NCI-H2107 (cell line): ENCODE data around the gene ABCA4.

ENCODE experiments used
- DNase-seq: peaks from one replicate; lab custom pipeline; 2025; lab: John Stamatoyannopoulos, UW

Gene ABCA4

DNA sequence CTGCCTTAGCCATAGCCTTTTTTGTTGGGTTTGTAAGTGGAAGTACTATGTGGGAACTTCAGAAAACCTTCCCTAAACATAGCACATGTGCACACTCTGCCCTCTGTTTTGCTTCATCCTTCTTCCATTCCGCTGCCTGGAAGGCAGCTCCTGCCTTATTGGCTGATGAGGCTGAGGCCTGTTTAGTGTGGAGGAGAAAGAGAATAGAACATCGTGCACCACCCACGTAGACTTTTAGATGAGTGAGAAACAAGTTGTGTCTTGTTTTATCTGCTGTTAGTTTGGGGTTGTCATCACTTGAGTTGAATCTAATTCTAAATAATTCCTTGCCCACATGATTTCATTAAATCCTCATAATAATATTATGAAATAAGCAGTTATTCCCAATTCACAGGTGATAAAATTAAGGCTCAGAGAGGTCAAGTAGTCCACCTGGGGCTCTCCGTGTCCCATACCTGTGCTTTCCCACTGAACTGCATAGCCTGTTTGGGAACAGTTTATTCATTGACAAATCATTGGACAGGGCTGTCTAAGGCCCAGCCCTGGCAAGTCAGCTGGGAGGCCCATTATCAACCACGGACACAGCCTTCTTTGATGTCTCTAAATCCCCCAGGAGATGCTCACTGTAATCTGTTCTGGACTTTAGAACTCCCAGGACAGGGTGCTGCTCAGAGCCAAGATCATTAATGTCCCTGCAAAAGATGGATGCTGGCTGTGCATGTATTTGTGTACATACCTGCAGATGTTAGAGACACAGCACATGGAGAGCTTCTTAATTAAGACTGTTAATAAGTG lies 93.0 kb downstream of the ABCA4 start:
- DNase-seq = no peak

DNA sequence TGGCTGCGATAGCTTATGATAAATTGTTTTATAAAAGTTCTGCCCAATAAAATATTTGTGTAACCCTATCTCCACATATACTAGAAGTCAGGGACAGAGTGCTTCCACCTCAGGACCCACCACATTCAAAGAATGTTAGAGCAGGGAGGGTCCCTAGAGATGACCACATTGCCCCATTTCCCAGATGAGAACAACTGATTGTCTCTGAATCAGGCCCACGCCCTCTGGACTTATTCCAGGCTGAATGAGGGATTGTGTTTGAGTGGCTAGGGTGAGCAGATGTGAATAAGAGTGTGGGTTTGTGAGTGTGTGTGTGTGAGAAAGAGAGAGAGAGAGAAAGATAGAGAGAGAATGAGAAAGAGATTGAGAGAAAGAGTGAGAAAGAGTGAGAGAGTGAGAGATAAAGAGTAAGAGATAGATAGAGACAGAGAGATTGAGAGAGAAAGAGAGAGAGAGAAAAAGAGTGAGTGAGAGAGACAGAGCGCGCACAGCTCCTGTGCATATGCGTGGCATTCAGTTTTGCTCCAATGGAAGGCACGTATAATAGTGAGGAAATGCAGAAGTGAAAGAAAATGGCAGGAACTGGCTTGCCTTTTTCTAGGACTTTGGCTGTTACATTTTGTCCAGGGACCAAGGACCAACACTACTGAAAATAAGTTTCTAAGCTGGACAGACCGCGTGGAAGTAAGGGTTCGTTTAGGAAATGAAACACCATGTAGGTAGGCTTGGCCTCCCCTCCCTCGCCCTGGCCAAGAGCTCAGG lies 94.1 kb downstream of the ABCA4 start:
- no peak for DNase-seq

DNA sequence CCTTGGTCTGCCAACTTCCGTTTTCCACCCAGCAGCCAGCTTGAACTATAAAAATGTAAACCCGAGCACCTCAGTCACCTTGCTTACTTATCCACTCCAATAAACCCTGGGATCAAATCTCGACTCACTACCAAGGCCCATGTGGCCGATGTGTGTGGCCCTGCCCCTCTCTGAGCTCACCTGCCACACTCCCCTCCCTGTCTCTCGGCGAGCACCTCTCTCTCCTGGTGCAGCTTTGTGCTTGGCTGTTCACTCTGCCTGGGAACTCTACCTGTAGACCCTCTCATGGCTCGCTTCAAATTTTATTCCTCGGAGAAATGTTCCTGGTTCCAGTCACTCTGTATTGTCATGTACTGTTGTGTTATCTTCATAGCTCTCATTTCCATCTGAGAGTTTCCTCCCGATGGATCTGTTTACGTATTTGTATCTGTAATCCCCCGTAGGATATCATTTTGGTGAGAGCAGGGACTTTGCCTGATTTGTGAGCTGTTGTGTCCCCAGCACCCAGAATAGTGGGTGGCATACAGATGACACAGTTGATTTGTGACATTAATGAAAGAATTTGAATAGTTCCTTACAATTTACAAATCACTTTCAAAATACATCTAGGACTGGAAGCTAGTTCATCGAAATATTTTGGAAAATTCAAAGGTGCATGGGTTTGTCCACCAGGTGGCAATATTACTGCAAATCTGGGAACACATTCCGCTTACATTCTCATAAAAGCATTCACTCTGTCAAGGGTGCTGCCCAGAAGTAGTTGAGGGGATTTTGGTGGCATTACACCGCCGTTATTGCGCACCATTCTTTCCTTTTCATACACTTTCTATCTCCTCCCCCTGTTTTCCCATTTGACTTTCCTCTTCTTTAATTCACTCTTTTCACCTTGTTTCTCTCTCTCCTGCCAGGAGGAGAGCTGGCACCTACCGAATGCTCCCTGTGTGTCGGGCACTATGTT lies 95.3 kb downstream of the ABCA4 start:
- peak; percentile 17 for DNase-seq

DNA sequence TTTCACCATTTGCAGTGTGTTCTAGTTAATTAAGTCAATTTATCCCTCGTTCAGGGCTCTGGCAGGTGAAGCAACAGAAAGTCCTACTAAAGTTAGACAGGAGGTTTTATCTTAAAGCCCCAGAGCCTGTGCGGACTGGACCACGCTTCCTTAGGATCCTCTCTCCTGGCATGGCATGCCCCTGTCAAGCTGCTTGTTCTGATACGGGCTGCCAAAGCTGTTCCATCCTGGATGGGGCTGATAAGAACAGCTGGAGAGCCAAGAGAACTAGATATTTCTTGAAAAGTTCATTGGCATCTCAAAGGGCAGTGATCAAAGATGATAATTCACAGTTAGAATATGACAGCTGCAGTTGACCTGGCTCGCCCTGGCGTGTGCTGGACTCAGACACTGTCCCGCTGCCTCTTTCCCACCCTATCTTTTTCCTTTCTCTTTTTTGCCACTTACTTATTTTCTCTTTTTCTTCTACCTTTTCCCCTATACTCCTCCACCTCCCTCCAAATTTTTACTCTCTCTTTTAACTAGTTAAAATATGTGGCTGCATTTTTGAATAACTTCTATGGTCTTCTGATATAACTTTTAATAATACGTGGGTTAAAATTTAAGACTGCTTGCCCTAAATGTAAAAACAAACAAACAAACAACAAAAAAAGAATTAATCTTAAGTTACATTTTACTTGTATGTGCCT lies 96.7 kb downstream of the ABCA4 start:
- DNase-seq = no peak

DNA sequence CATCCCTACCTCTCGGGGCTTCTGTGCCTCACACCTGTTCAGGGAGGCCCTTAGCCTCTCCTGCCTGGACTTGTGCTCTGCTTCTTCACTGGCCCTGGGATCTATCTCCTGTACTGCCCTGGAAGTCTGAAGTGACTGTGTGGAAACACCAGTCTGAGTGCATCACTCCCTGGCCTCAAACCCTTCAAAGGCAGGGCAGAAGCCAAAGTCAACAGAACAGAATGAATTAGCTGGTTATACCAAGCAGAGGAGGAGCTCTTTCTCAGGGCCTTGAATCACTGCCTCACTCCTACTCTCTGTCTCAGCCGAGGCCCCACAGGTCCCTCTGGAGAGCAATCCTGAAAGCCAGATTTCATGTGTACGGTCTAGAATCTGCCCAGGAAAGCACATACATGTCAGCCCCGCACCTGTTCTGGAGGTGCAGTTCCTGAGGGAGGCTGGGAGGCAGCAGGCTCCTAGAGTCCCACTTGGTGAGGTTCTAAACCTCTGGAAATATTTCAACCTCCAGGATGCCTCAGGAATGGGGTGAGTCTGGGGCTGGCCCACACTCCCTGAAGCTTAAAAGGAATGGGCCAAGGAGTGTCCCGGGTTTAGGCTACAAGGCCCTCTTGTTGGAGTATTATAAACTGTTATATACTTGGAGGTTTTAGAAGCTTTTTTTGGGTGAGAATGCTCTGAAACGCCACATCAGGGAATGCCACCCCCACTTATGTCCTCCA lies 98.3 kb downstream of the ABCA4 start:
- DNase-seq = no peak

DNA sequence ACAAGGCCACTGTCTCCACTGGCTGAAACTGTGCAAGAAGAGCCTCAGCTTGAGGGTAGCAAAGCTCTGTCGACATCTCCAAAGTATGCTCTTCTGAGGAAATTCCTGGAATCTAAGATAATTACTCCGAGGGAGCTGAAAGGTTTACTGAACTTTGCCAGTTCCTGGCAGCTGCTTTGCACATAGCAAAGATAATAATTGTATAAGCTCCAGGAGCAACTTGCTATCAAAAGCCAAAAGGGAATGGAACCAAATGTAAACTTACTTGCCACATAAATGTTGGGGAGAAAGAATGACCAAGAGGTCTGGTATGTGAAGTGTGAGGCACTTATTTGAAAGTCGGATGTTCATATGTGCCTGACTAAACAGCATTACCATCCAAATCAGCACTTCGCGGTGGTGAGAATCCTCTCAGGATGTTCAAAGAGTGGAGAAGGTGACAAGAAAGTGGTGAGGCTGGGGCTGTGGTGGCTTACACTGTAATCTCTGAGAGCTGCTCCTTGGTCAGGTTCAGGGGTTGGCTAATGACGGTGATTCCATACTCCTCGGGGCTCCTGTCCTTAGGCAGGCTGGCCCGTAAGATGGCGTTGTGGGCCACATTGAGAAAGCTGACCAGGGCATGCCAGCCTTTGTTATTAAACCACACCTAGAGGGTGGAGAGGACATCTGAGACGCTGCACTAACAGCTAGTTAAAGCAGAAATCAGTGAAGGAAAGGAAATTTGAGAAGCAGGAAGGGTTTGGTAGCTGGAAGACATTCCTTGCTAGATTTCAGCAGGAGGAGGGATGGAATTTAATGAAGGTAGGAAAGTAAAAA lies 100.0 kb downstream of the ABCA4 start:
- DNase-seq = no peak

DNA sequence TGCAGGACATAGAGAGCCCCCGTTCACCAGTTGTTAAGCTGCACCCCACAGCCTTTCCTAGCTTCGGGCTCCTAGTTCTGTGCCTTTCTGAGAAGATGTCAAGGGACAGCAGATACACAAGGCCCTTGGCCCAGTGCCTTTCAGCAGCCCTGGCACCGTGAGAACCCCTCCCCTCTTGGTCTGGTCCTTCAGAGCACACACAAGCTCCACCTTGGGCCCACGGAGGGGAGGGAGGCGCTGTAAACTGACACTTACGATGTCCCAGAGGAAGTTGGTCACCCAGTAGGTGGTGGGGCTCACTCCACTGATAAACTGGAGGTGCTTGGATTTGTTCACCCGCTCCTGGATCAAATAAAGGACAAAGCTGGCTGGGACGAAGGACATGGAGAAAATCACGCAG lies 101.6 kb downstream of the ABCA4 start:
- no peak for DNase-seq

DNA sequence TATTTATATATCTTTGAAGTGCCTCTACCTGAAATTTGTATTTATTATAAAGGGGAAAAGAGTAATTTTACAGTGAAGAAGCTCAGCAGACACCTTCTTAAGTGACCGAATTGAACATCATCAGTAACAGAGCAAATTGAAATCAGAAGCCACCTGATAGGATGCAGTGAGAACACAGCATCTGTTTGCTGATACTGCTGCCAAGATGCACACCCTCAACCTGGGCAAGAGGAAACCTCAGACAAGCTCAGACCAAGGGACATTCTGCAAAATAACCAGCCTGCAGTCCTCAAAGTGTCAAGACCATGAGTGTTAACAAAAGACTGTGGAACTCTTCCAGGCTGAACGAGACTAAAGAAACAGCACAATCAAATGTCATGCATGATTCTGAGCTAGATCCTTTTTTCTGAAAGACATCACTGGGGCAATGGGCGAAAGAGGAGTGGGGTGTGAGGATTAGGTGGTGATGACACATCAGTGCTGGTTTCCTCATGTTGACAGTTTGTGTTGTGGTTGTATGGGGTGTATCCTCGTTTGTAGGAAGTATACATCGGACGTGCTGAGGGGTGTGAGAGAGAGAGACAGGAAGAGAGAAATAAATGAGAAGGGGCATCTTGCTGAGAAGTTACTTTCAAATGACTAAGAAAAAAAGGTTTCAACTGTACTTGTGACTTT lies 103.7 kb downstream of the ABCA4 start:
- DNase-seq = no peak

DNA sequence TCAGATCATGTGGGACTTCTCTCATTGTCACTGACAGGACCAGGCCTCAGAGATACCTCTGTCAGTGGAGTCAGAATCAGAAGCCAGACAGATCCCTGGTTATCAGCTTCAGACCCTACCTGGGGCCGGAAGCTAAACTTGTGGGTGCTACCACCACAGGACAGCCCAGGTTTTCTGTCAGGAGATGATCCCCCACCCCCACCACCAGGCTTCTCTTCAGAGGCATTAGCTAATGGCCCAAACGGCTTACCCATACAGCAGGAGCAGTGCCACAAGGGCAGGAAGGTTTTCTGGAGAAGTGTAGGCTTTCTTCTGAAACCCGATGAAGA lies 105.5 kb downstream of the ABCA4 start:
- no peak for DNase-seq

DNA sequence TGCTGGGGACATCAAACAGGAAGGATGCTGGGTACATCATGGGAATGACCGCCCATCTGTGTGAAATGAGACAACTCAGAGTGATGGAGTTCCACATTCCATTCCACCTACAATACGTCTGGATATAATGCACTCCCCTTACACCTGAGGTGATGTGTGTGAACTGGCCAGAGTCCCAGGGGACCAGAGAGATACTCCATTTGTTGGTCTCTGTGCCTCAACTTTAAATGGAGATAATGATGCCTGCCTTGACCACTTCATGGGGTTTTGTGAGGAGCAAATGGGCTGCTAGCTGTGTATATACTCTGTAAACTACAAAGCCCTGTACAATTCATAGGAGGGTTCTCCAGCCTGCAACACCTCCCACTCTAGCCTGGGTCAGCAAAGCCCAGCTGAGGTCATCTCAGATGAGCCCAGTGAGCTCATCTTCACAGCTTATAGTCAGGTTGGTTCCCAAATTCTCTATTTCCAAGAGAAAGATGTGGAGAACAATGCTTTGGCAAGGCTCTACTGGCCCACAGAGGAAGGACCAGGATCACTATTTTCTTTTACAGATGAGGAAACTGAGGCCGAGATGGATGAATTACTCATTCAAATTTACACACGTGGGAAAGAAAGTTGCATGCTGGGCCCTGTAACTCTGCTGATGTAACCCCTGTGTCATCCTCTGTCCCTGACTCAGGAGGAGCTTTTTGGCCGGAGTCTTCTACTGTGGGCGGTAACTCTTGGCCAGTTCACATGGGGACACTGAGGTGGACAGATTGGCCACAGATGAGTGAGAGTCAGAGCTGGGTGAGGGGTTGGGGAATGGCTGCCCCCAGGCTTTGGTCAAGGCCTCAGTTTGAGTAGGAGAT lies 106.1 kb downstream of the ABCA4 start:
- DNase-seq = no peak

DNA sequence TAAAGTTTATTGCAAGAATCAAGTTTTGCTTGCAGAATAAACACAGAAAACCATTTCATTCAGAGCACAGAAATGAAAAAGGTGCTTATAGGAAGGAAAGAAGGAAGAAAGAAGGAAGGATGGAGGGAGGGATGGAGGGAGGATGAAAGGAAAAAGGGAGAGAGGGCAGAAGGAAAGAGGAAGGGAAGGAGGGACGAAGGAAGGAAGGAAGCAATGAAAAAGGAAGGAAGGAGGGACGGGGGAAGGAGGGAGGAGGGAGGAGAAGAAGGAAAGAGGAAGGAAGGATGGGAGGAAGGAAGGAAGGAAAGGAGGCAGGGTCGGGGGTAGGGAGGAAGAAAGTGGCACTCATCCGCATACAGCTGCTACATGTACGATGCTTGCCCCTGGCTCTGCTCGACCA lies 106.9 kb downstream of the ABCA4 start:
- no peak for DNase-seq

DNA sequence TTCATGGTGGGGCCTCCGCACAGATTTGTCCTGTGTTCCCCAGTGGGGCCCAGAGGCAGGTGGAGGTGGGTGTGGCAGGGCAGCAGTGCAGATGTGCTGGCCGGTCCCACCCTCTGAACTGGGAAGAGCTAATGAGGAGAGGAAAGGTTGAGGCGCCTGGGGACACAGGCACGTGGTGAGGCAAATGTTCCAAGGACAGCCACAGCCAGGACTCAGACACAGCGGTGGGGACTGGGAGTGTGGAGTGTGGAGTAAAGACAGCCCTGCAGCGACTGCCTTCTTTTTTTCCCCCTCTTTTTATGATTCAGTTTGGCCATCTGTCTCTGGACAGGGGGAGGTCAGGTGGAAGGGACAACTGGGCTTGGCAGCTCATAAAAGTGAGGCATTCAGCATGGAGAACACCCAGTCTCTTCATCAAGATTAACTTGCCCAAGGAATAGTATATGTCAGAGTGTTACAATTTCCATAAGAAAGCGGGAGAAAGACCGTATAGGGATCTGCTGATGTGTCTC lies 107.5 kb downstream of the ABCA4 start:
- no peak for DNase-seq

DNA sequence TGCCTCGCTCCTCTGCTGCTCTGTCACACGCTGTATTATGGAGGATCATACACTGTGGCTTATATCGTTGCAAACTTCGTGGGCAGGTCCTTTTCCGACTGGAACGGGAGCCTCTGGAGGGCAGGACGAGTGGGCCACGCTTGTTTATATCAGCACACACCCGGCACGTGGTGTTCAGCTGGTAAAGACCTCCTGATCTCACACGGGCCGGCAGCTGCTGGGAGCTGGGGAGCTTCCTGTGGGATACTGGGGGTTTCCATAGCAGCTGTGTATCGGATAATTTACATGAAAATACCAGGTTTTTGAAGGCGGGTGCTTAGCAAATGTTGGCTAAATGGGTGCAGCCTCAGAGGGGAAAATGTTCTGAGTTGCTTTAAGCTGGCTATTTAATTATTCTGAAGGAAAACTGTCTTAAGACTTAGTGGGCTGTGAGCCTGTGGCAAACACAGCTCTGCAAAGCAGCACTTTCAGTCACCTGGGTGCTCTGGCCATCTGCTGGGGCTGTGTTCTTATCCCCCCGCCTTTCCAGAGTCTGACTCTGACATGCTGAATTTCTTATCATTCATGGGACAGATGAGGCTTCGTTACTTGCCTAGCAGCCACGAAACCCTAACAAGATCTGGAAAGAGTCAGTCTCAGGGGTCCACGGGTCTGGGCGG lies 108.1 kb downstream of the ABCA4 start:
- DNase-seq = no peak

DNA sequence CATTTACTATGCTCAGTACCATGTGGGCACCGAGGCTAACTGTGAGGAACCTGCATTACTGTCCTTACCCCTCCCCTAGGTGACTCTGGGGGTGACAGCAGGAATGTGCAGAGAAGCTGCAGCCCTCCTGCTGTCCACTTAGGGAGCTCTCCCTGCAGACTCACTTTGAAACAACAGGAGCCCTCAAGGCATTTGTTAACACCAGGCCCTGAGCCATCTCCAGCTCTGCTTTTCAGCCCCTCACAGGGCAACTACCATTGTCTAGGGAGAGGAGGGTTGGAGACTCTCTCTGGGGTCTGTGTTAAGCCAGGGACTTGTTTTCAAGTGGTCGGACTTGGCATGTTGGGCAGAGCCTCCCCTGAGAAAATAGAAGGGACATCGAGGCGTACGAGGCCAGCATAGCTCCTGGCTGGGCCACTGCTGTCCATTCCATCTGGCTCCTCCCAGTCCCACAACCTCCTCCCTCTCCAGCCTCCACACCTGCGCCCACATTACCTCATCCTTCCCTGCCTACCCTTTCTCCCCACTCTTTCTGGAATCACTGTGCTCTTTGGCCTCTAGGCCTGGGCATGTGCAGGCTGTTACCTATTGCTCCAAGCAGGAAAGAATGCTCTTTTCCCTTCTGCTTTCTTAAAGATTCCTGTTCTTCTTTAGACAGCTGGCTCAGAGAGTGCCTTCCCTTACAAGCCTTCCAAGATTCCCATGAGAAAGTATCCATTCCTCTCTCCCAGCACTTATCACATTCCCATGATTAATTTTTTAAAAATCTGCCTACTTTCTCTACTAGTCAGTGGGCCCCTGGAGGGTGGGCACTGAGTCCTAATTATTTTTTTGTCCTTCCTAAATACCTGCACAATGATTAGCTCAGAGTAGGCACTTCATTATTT lies 109.0 kb downstream of the ABCA4 start:
- DNase-seq = no peak

DNA sequence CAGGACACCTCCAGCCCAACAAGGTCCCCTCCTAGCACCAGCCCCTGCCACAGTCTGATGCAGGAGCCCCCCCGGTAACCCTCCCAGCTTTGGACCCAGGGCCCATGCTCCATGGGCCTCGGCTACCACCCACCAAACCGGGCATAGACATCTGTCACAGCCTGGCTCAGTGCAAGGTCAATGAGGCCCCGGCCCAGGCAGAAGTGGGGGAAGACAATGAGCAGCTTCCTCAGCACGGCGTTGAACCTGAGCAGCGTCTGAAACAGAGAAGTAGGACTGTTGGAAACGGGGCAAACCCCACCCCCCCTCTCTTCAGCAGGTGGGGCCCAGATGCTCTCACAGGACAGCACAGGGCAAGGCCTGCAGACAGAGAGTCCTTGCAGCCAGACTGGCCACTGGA lies 109.8 kb downstream of the ABCA4 start:
- no peak for DNase-seq

DNA sequence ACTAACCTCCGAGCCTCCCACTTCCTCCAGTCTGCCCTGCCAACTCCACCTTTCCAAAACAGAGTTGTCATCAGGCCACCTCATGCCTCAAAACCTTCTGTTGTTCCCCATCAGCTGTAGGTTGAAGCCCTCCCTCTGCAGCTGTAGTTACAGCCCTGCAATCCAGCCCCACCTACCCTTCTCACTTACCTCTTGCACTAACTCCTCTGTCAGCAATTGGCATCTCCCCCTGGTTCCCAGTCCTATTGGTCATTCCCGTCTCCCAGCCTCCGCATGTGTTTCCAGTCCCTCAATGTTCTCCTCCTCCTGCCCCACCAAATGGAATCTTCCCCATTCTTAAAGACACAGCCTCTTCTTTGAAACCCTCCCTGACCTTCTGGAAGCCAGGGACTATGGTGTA lies 111.6 kb downstream of the ABCA4 start:
- no peak for DNase-seq

DNA sequence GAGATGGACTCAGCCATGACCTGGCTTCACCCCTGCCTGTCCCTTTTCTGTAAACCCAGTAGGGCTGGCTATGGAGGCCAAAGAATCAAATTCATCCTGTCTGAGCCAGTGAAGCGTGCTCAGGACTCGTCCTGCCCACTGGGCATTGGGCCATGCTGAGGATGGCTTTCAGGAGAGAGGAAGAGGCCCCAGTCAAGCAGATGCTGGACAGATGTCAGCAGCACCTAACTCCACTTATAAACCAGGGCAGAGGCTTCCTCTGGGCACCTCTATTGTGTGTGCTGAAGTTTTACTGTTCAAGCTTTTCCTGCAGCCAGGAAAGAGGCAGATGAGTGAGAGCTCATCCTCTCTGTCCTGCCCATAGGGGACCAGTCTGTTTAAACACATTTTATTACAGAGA lies 114.3 kb downstream of the ABCA4 start:
- DNase-seq = no peak
